GM21825 (cell line): Measurements from ENCODE around the gene SMIM35.
"Not testable (repeated sequence)": the region's sequence is repeated elsewhere in the genome, so short reads cannot be mapped to it uniquely, and the experiment has no call there.

Source experiments
- ATAC-seq: cut with Tn5 transposase; IDR thresholded peaks from one replicate; pipeline ENCODE4 v1.9.1; 2021; ENCODE audit warnings: mild to moderate bottlenecking, moderate library complexity; ENCODE audit not compliant: unreplicated experiment

SMIM35 gene

GRCh38 chr11:117992136-117992535, 94.6 kb downstream of the SMIM35 start:
- no peak for ATAC-seq

GRCh38 chr11:117989351-117990102, 97.2 kb downstream of the SMIM35 start:
- no peak for ATAC-seq

- ATAC-seq, result peak; percentile 35
Observed at GRCh38 chr11:117986981-117987574, 99.7 kb downstream of the SMIM35 start.

- peak; percentile 81 for ATAC-seq
Observed at GRCh38 chr11:117985953-117986887, 100.5 kb downstream of the SMIM35 start, which contains the start of gene IL10RA. TSS of gene IL10RA (plus strand) at chr11:117986394. CDS start at chr11:117986468, 74 bp downstream.

GRCh38 chr11:117984476-117984875, 102.3 kb downstream of the SMIM35 start:
- no peak for ATAC-seq

- no peak for ATAC-seq
Observed at GRCh38 chr11:117983163-117983475, 103.6 kb downstream of the SMIM35 start.

GRCh38 chr11:117980720-117981119, 106.0 kb downstream of the SMIM35 start:
- no peak for ATAC-seq

- ATAC-seq, result no peak
Observed at GRCh38 chr11:117980280-117980679, 106.5 kb downstream of the SMIM35 start.

- ATAC-seq, result peak; percentile 66
Observed at GRCh38 chr11:117979481-117980211, 107.1 kb downstream of the SMIM35 start.

- no peak for ATAC-seq
Observed at GRCh38 chr11:117978991-117979390, 107.8 kb downstream of the SMIM35 start.

GRCh38 chr11:117978291-117978910, 108.4 kb downstream of the SMIM35 start:
- ATAC-seq, result not testable (repeated sequence)

GRCh38 chr11:117977612-117978264, 109.0 kb downstream of the SMIM35 start:
- ATAC-seq, result not testable (repeated sequence)

GRCh38 chr11:117977029-117977428, 109.7 kb downstream of the SMIM35 start:
- ATAC-seq, result no peak

GRCh38 chr11:117976445-117976844, 110.3 kb downstream of the SMIM35 start:
- no peak for ATAC-seq

GRCh38 chr11:117973503-117973860, 113.3 kb downstream of the SMIM35 start:
- no peak for ATAC-seq

GRCh38 chr11:117972629-117973502, 113.9 kb downstream of the SMIM35 start:
- no peak for ATAC-seq

GRCh38 chr11:117972044-117972443, 114.7 kb downstream of the SMIM35 start:
- ATAC-seq, result no peak

- ATAC-seq, result no peak
Observed at GRCh38 chr11:117970400-117971024, 116.3 kb downstream of the SMIM35 start.
